Measurements from ENCODE around the gene BCL10. TPM values are rescaled to one million over a fixed set of nuclear protein-coding genes. Genes with fewer than 3 reads are reported as not detected.
A peak's percentile ranks its signal among the peaks of the same experiment; 100 is the strongest.
"Not testable (repeated sequence)": the region's sequence is repeated elsewhere in the genome, so short reads cannot be mapped to it uniquely, and the experiment has no call there.

Gene BCL10
- total RNA-seq, 2 experiments from 2014 or later: 26.4 to 27.0 TPM

GRCh38 chr1:85259118-85259911 is 17.1 kb downstream of the BCL10 start, which contains the start of gene C1orf52:
C1orf52 (minus strand) TSS chr1:85259662; CDS start chr1:85259633, 29 bp downstream.
- ATAC-seq: peak; percentile 92
- Mint-ChIP-seq H3K4me1 (ENCODE audit: low read depth) (peaks cover 32% of the 10 kb centered on the region), H3K36me3 (ENCODE audit: low read depth) (peaks cover 46% of the 10 kb centered on the region), H3K9me3 (ENCODE audit: insufficient read depth) (no peaks in the 10 kb centered on the region), H3K27ac (peak within 1 kb of the TSS; percentile 97), H3K4me3 (peak within 1 kb of the TSS; percentile 95), H3K27me3 (ENCODE audit: low read depth) (no peaks in the 10 kb centered on the region)
- POLR2A ChIA-PET: interaction anchor here (0.6 to 2.8 kb wide), 16 partner anchors 12 to 1116 kb away, joined by 3 to 41 read pairs (median 4); partner anchors contain the start of genes BCL10 and PRKACB
- peak; percentile 98 for DNase-seq
- CTCF ChIA-PET: interaction anchor here (0.6 to 12.5 kb wide), 42 partner anchors 9 to 449 kb away, joined by 3 to 304 read pairs (median 4); partner anchors contain the start of genes BCL10 and ZNHIT6

GRCh38 chr1:85258536-85259117 is 17.8 kb downstream of the BCL10 start:
- Mint-ChIP-seq H3K27me3 (ENCODE audit: low read depth) (no peaks in the 10 kb centered on the region), H3K27ac (peak overlapping the region; percentile 97), H3K9me3 (ENCODE audit: insufficient read depth) (no peaks in the 10 kb centered on the region), H3K36me3 (ENCODE audit: low read depth) (peaks cover 47% of the 10 kb centered on the region), H3K4me1 (ENCODE audit: low read depth) (peaks cover 35% of the 10 kb centered on the region), H3K4me3 (peak overlapping the region; percentile 95)
- POLR2A ChIA-PET: interaction anchor here (0.6 to 2.8 kb wide), 12 partner anchors 11 to 1115 kb away, joined by 3 to 41 read pairs (median 4); partner anchors contain the start of genes BCL10 and PRKACB
- ATAC-seq (no peak), DNase-seq (no peak)
- CTCF ChIA-PET: interaction anchor here (0.6 to 12.5 kb wide), 38 partner anchors 9 to 450 kb away, joined by 3 to 304 read pairs (median 5); partner anchors contain the start of genes BCL10 and ZNHIT6

- not testable (repeated sequence) for DNase-seq; H3K27ac Mint-ChIP-seq; ATAC-seq; H3K9me3 Mint-ChIP-seq (ENCODE audit: insufficient read depth); H3K27me3 Mint-ChIP-seq (ENCODE audit: low read depth); H3K4me3 Mint-ChIP-seq
- H3K4me1 Mint-ChIP-seq (ENCODE audit: low read depth): peaks cover 14% of the 10 kb centered on the region
- peaks cover 40% of the 10 kb centered on the region for H3K36me3 Mint-ChIP-seq (ENCODE audit: low read depth)
- ChIA-PET CTCF (interaction anchor here (1.1 to 9.0 kb wide), 6 partner anchors 10 to 304 kb away, joined by 3 to 46 read pairs (median 5); partner anchors contain the start of gene C1orf52), POLR2A (interaction anchor here (0.7 to 2.6 kb wide), 3 partner anchors 10 to 304 kb away, joined by 4 to 6 read pairs (median 6); partner anchors contain the start of genes BCL10 and C1orf52)
These were observed 27.4 kb downstream of the BCL10 start for GRCh38 chr1:85249042-85249441.

GRCh38 chr1:85245891-85246290 is 30.5 kb downstream of the BCL10 start:
- ChIA-PET CTCF (interaction anchor here (3.1 to 9.0 kb wide), 3 partner anchors 9 to 301 kb away, joined by 26 to 46 read pairs (median 32); partner anchors contain the start of gene C1orf52), POLR2A (no interaction called here)
- no peaks in the 10 kb centered on the region for H3K27me3 Mint-ChIP-seq (ENCODE audit: low read depth)
- H3K27ac Mint-ChIP-seq: no peak overlapping the region
- H3K4me1 Mint-ChIP-seq (ENCODE audit: low read depth): peaks cover 16% of the 10 kb centered on the region
- H3K4me3 Mint-ChIP-seq: no peak overlapping the region
- H3K9me3 Mint-ChIP-seq (ENCODE audit: insufficient read depth): no peaks in the 10 kb centered on the region
- peaks cover 24% of the 10 kb centered on the region for H3K36me3 Mint-ChIP-seq (ENCODE audit: low read depth)
- ATAC-seq: no peak
- no peak for DNase-seq

GRCh38 chr1:85245456-85245855 is 31.0 kb downstream of the BCL10 start:
- H3K36me3 Mint-ChIP-seq (ENCODE audit: low read depth): peaks cover 23% of the 10 kb centered on the region
- no peaks in the 10 kb centered on the region for H3K9me3 Mint-ChIP-seq (ENCODE audit: insufficient read depth)
- no peak for DNase-seq
- H3K4me1 Mint-ChIP-seq (ENCODE audit: low read depth): peaks cover 20% of the 10 kb centered on the region
- POLR2A ChIA-PET: interaction anchor here (2.8 kb wide), 1 partner anchor 14 kb away, joined by 10 read pairs; the partner anchor contains the start of gene C1orf52
- H3K27ac Mint-ChIP-seq: no peak overlapping the region
- CTCF ChIA-PET: interaction anchor here (3.1 to 9.0 kb wide), 3 partner anchors 9 to 301 kb away, joined by 26 to 46 read pairs (median 32); partner anchors contain the start of gene C1orf52
- no peak overlapping the region for H3K4me3 Mint-ChIP-seq
- no peaks in the 10 kb centered on the region for H3K27me3 Mint-ChIP-seq (ENCODE audit: low read depth)
- ATAC-seq: no peak

- no peak for ATAC-seq
- Mint-ChIP-seq H3K27ac (no peak overlapping the region), H3K9me3 (ENCODE audit: insufficient read depth) (no peaks in the 10 kb centered on the region), H3K4me1 (ENCODE audit: low read depth) (peaks cover 22% of the 10 kb centered on the region), H3K27me3 (ENCODE audit: low read depth) (no peaks in the 10 kb centered on the region), H3K36me3 (ENCODE audit: low read depth) (peaks cover 15% of the 10 kb centered on the region), H3K4me3 (no peak overlapping the region)
- ChIA-PET CTCF (interaction anchor here (1.0 to 9.0 kb wide), 8 partner anchors 9 to 309 kb away, joined by 3 to 46 read pairs (median 5); partner anchors contain the start of gene C1orf52), POLR2A (interaction anchor here (2.8 kb wide), 1 partner anchor 15 kb away, joined by 10 read pairs; the partner anchor contains the start of gene C1orf52)
- no peak for DNase-seq
These were observed 32.0 kb downstream of the BCL10 start for GRCh38 chr1:85244271-85245061.

GRCh38 chr1:85243372-85243771 is 33.1 kb downstream of the BCL10 start:
- CTCF ChIA-PET: interaction anchor here (1.5 to 9.0 kb wide), 4 partner anchors 11 to 134 kb away, joined by 3 to 46 read pairs (median 16); partner anchors contain the start of gene C1orf52

GRCh38 chr1:85240643-85241042 is 35.8 kb downstream of the BCL10 start:
- ChIA-PET POLR2A (no interaction called here), CTCF (interaction anchor here (0.9 to 2.8 kb wide), 17 partner anchors 8 to 452 kb away, joined by 3 to 41 read pairs (median 4); partner anchors contain the start of gene C1orf52)
- DNase-seq (no peak), ATAC-seq (no peak)
- no peak overlapping the region for H3K4me3 Mint-ChIP-seq
- H3K9me3 Mint-ChIP-seq (ENCODE audit: insufficient read depth): no peaks in the 10 kb centered on the region
- H3K27me3 Mint-ChIP-seq (ENCODE audit: low read depth): peaks cover 5% of the 10 kb centered on the region
- peak overlapping the region; percentile 61 for H3K27ac Mint-ChIP-seq
- H3K4me1 Mint-ChIP-seq (ENCODE audit: low read depth): peaks cover 22% of the 10 kb centered on the region
- H3K36me3 Mint-ChIP-seq (ENCODE audit: low read depth): peaks cover 9% of the 10 kb centered on the region

More at GRCh38 chr1:85243372-85243771, 33.1 kb downstream of the BCL10 start:
- H3K27me3 Mint-ChIP-seq (ENCODE audit: low read depth): no peaks in the 10 kb centered on the region
- POLR2A ChIA-PET: interaction anchor here (2.8 kb wide), 1 partner anchor 16 kb away, joined by 10 read pairs; the partner anchor contains the start of gene C1orf52
- ATAC-seq (no peak), DNase-seq (no peak)
- H3K4me3 Mint-ChIP-seq: no peak overlapping the region
- H3K27ac Mint-ChIP-seq: no peak overlapping the region
- no peaks in the 10 kb centered on the region for H3K9me3 Mint-ChIP-seq (ENCODE audit: insufficient read depth)
- H3K4me1 Mint-ChIP-seq (ENCODE audit: low read depth): peaks cover 22% of the 10 kb centered on the region
- H3K36me3 Mint-ChIP-seq (ENCODE audit: low read depth): peaks cover 13% of the 10 kb centered on the region

GRCh38 chr1:85240174-85240601 is 36.2 kb downstream of the BCL10 start:
- DNase-seq: peak; percentile 31
- H3K4me1 Mint-ChIP-seq (ENCODE audit: low read depth): peaks cover 22% of the 10 kb centered on the region
- ChIA-PET POLR2A (interaction anchor here (0.8 kb wide), 1 partner anchor 19 kb away, joined by 4 read pairs; the partner anchor contains the start of gene C1orf52), CTCF (interaction anchor here (0.8 to 2.8 kb wide), 19 partner anchors 8 to 452 kb away, joined by 3 to 41 read pairs (median 4); partner anchors contain the start of gene C1orf52)
- peaks cover 9% of the 10 kb centered on the region for H3K36me3 Mint-ChIP-seq (ENCODE audit: low read depth)
- H3K27ac Mint-ChIP-seq: peak overlapping the region; percentile 61
- ATAC-seq: no peak
- peaks cover 5% of the 10 kb centered on the region for H3K27me3 Mint-ChIP-seq (ENCODE audit: low read depth)
- H3K9me3 Mint-ChIP-seq (ENCODE audit: insufficient read depth): no peaks in the 10 kb centered on the region
- H3K4me3 Mint-ChIP-seq: no peak overlapping the region

GRCh38 chr1:85237613-85238012 is 38.8 kb downstream of the BCL10 start:
- peaks cover 11% of the 10 kb centered on the region for H3K4me1 Mint-ChIP-seq (ENCODE audit: low read depth)
- H3K9me3 Mint-ChIP-seq (ENCODE audit: insufficient read depth): no peaks in the 10 kb centered on the region
- CTCF ChIA-PET: no interaction called here
- peaks cover 9% of the 10 kb centered on the region for H3K36me3 Mint-ChIP-seq (ENCODE audit: low read depth)
- H3K4me3 Mint-ChIP-seq: no peak overlapping the region
- POLR2A ChIA-PET: no interaction called here
- H3K27me3 Mint-ChIP-seq (ENCODE audit: low read depth): peaks cover 5% of the 10 kb centered on the region
- H3K27ac Mint-ChIP-seq: no peak overlapping the region
- no peak for DNase-seq
- no peak for ATAC-seq

Data from activated CD8-positive, alpha-beta T cell treated with anti-CD3 and anti-CD28 coated beads, Interleukin-2, amount 10 ng/mL, durations not matched to agents 7 days and 5 days (primary cell).